Activated CD4-positive, alpha-beta T cell treated with anti-CD3 and anti-CD28 coated beads, Interleukin-2, amount 10 ng/mL, durations not matched to agents 24 days and 14 days (primary cell): ENCODE measurements around the gene ASPSCR1. TPM values are rescaled to one million over a fixed set of nuclear protein-coding genes. Genes with fewer than 3 reads are reported as not detected.

Source experiments
- DNase-seq: peaks from one replicate; pipeline ENCODE4 v3.0.0; 2022
- H3K27ac Mint-ChIP-seq: one replicate; pipeline ENCODE4 v1.8.0; 2022; ENCODE audit warnings: mild to moderate bottlenecking, mixed read lengths
- H3K27me3 Mint-ChIP-seq: one replicate; pipeline ENCODE4 v1.8.0; 2022; ENCODE audit warnings: mixed read lengths
- H3K36me3 Mint-ChIP-seq: one replicate; pipeline ENCODE4 v1.8.0; 2022; ENCODE audit warnings: low read depth, mild to moderate bottlenecking, mixed read lengths
- H3K4me1 Mint-ChIP-seq: one replicate; pipeline ENCODE4 v1.8.0; 2021; ENCODE audit warnings: mixed read lengths
- H3K4me3 Mint-ChIP-seq: one replicate; pipeline ENCODE4 v1.8.0; 2022; ENCODE audit warnings: mild to moderate bottlenecking, moderate library complexity, mixed read lengths
- H3K9me3 Mint-ChIP-seq: one replicate; pipeline ENCODE4 v1.8.0; 2021; ENCODE audit warnings: mixed read lengths
- intact Hi-C: fragments of 100-400 bp; cut with micrococcal nuclease; formaldehyde crosslinking; loops from one replicate; pipeline ENCODE4 v1.15.1; 2023
- total RNA-seq: library from RNA; stranded (reverse); gene quantifications from 2 replicates; pipeline ENCODE4 v1.2.3, GENCODE V29; 2022

ASPSCR1 gene
- total RNA-seq, 1 donor from 2014 or later = 35.1 TPM

GRCh38 chr17:81991684-81992305 lies 14.4 kb downstream of the ASPSCR1 start:
- Mint-ChIP-seq H3K27ac (no peak overlapping the region), H3K9me3 (no peaks in the 10 kb centered on the region), H3K4me3 (no peak overlapping the region), H3K4me1 (peaks cover 1% of the 10 kb centered on the region), H3K27me3 (no peaks in the 10 kb centered on the region), H3K36me3 (peaks cover 4% of the 10 kb centered on the region)
- no peak for DNase-seq
- intact Hi-C loops = no loop called here

DNA sequence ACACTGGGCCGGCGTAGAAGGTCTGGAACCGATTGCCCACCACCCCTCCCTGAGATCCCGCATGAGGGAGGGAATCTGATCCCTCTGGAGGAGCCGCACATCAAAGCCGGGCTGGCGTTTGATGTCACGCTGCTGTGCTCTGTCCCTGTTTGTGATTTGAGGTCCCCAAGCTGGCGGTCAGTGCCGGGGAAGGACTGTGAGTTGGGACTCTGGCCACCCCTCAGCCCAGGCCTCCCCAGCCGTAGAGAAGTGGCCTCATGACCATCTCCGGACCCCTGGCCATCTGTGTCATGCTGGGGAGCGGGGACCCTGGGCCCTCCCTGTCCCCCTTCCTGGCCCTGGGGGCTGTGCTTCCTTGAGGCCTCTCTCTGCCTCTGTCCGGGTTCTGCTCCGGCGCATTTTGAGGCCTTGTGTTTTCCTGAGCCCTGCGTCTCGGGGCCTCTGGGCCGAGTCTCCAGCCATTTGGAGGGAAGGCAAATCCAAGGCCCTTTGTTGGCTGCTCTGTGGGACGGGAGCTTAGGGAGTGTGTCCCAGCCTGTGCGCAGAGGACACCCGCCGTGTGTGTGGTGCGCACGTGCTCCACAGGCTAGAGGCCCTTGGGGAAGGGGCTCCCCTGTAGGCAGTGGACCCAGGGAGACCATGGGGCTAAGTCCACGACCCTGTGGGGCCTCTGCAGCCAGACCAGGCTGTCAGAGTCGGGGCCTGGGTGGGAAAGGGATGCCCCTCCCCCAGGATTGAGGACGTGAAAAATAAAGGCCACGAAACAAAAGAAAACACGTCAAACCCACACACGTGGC lies 15.1 kb downstream of the ASPSCR1 start:
- H3K4me1 Mint-ChIP-seq = no peaks in the 10 kb centered on the region
- intact Hi-C loops = no loop called here
- H3K36me3 Mint-ChIP-seq = peaks cover 4% of the 10 kb centered on the region
- no peak overlapping the region for H3K4me3 Mint-ChIP-seq
- no peaks in the 10 kb centered on the region for H3K9me3 Mint-ChIP-seq
- DNase-seq = no peak
- H3K27ac Mint-ChIP-seq = no peak overlapping the region
- no peaks in the 10 kb centered on the region for H3K27me3 Mint-ChIP-seq

GRCh38 chr17:81993729-81994592 lies 16.5 kb downstream of the ASPSCR1 start:
- Mint-ChIP-seq H3K4me3 (no peak overlapping the region), H3K27ac (no peak overlapping the region), H3K36me3 (peaks cover 6% of the 10 kb centered on the region), H3K9me3 (no peaks in the 10 kb centered on the region), H3K27me3 (no peaks in the 10 kb centered on the region), H3K4me1 (no peaks in the 10 kb centered on the region)
- intact Hi-C loops = no loop called here
- no peak for DNase-seq

DNA sequence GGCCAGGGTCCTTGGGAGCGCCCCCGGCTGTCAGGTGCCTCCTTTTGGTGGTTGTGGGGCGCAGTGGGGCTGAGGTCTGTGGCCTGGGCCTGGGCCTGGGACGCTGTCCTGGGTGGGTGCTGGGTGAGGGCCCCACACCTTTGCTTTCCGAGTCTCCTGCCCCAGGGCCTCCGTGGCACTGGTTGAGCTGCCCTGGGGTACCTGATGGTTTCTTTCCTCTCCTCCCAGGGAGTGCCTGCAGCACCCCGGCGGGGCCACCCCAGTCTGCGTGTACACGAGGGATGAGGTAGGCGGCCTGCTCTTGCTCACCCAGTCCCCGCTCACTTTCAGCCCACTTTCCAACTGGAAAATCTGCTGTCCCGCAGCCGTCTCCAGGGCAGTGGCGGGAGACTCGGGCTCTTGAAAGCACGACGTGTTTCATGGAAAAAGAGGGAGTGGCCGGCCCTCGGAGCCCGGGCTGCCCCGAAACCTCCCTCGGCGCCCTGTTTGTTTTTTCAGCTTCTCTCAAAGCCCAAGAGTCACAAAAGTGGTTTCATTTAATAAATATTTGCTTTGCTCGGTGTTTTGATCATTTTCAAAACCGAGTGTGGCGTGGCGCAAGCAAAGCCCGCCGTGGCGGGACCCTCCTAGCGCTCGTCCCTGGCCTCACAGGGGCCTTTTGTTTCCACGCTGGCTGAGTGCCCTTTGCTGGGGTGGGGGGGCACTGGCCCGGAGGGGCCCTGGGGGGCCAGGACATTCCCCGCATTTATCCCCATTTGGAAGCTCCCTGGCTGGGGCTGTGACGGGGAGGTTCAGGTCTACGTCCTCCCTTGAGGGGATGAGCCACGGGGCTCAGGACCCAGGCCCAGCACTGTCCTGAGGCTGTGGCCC lies 17.4 kb downstream of the ASPSCR1 start:
- no peak for DNase-seq
- H3K4me3 Mint-ChIP-seq = no peak overlapping the region
- H3K36me3 Mint-ChIP-seq = peaks cover 6% of the 10 kb centered on the region
- intact Hi-C loops = no loop called here
- H3K9me3 Mint-ChIP-seq = no peaks in the 10 kb centered on the region
- H3K4me1 Mint-ChIP-seq = no peaks in the 10 kb centered on the region
- no peak overlapping the region for H3K27ac Mint-ChIP-seq
- no peaks in the 10 kb centered on the region for H3K27me3 Mint-ChIP-seq

- intact Hi-C loops = no loop called here
- DNase-seq = no peak
- no peaks in the 10 kb centered on the region for H3K27me3 Mint-ChIP-seq
- no peak overlapping the region for H3K4me3 Mint-ChIP-seq
- no peak overlapping the region for H3K27ac Mint-ChIP-seq
- no peaks in the 10 kb centered on the region for H3K9me3 Mint-ChIP-seq
- peaks cover 3% of the 10 kb centered on the region for H3K36me3 Mint-ChIP-seq
- no peaks in the 10 kb centered on the region for H3K4me1 Mint-ChIP-seq
Measured at GRCh38 chr17:81995463-81996231, 18.2 kb downstream of the ASPSCR1 start.

DNA sequence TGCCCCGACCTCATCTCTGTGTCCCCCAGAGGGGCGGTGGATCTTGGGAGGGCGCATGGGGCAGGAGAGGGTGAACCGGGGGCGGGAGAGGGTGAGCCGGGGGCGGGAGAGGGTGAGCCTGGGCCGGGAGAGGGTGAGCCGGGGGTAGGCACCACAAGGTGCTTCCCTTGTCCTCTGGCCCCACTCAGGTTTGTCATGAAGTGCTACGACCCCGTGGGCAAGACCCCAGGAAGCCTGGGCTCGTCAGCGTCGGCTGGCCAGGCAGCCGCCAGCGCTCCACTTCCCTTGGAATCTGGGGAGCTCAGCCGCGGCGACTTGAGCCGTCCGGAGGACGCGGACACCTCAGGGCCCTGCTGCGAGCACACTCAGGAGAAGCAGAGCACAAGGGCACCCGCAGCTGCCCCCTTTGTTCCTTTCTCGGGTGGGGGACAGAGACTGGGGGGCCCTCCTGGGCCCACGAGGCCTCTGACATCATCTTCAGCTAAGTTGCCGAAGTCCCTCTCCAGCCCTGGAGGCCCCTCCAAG lies 18.9 kb downstream of the ASPSCR1 start:
- no peak for DNase-seq
- Mint-ChIP-seq H3K27ac (no peak overlapping the region), H3K9me3 (no peaks in the 10 kb centered on the region), H3K36me3 (peaks cover 2% of the 10 kb centered on the region), H3K27me3 (no peaks in the 10 kb centered on the region), H3K4me1 (no peaks in the 10 kb centered on the region), H3K4me3 (no peak overlapping the region)
- intact Hi-C loops = no loop called here

DNA sequence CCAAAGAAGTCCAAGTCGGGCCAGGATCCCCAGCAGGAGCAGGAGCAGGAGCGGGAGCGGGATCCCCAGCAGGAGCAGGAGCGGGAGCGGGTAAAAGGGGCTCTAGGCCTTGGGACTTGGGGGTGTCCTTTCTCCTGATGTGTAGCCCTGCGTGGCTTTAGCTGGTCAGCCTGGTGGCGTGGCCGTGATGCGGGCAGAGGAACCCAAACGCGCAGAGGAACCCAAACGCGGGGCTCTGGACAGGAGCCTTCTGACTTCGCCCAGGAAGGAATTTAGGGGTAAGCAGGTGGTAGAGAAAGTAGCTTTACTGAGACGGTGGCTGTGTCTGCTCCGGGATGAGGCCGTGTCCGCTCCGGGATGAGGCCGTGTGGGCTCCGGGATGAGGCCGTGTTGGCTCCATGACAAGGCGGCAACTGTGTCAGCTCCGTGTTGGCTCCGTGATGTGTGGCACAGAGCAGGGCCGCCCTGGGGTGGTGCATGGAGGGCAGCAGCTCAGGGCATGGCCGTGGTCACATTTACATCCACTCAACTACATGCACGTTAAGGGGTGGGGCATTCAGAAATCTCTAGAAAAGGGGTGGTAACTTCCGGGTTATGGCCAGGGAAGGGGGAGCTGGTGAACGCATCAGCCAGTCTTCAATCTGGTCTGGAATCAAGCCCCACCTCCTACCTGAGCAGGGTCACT lies 19.5 kb downstream of the ASPSCR1 start:
- DNase-seq = no peak
- H3K27me3 Mint-ChIP-seq = no peaks in the 10 kb centered on the region
- H3K9me3 Mint-ChIP-seq = no peaks in the 10 kb centered on the region
- intact Hi-C loops = no loop called here
- H3K4me3 Mint-ChIP-seq = no peak overlapping the region
- peaks cover 2% of the 10 kb centered on the region for H3K36me3 Mint-ChIP-seq
- H3K27ac Mint-ChIP-seq = no peak overlapping the region
- no peaks in the 10 kb centered on the region for H3K4me1 Mint-ChIP-seq

- H3K4me1 Mint-ChIP-seq = no peaks in the 10 kb centered on the region
Measured at GRCh38 chr17:81998212-81998611, 20.8 kb downstream of the ASPSCR1 start.

GRCh38 chr17:81998691-81999438 lies 21.4 kb downstream of the ASPSCR1 start:
- intact Hi-C loops = no loop called here
- no peaks in the 10 kb centered on the region for H3K27me3 Mint-ChIP-seq
- H3K27ac Mint-ChIP-seq = no peak overlapping the region

More at GRCh38 chr17:81998212-81998611, 20.8 kb downstream of the ASPSCR1 start:
- Mint-ChIP-seq H3K4me3 (no peak overlapping the region), H3K27me3 (no peaks in the 10 kb centered on the region), H3K9me3 (no peaks in the 10 kb centered on the region), H3K27ac (no peak overlapping the region), H3K36me3 (peaks cover 2% of the 10 kb centered on the region)
- intact Hi-C loops = no loop called here
- no peak for DNase-seq

GRCh38 chr17:81999587-81999975 lies 22.2 kb downstream of the ASPSCR1 start:
- no peak overlapping the region for H3K4me3 Mint-ChIP-seq
- intact Hi-C loops = no loop called here
- no peaks in the 10 kb centered on the region for H3K9me3 Mint-ChIP-seq

More at GRCh38 chr17:81998691-81999438, 21.4 kb downstream of the ASPSCR1 start:
- Mint-ChIP-seq H3K4me1 (no peaks in the 10 kb centered on the region), H3K4me3 (no peak overlapping the region), H3K36me3 (peaks cover 2% of the 10 kb centered on the region), H3K9me3 (no peaks in the 10 kb centered on the region)
- no peak for DNase-seq

DNA sequence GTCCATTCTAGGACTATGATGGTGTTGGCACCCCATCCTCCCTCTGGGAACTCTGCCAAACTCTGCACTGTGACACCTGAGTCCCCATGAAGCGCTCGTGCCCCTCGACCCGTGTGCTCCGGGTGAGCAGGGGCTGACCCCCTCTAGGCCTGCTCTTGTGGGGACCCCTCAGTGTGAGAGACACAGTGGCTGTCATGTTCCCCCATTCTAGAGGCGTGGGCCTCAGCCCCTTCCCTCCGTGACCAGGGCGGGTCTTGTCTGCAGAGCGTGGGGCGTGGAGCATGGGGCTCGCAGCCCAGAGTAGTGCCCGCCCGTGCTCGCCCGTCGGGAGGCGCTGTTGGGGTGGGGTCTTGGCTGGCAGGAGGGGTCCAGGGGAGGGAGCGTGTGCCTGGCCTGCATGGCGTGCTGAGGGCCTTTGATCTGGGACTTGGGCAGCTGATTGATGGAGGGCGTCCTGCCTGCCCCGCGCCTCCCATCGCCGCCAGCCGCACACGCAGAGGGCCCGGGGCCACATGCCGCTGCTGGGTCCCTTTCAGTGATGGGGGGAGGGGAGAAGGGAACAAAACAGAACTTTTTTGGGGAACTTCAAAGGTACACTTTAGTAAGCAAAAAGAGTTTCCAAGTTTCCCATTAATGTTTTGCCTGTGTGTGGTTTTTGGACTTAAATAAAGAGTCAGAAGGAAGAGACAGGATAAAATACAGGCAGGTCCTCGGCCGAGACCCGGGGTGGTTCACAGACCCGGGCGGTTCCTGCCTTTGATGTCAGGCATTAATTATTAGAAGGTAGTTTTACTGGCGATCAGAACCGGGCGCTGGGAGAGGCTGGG lies 22.8 kb downstream of the ASPSCR1 start:
- Mint-ChIP-seq H3K4me3 (no peak overlapping the region), H3K4me1 (no peaks in the 10 kb centered on the region), H3K36me3 (peaks cover 2% of the 10 kb centered on the region), H3K27ac (no peak overlapping the region), H3K27me3 (no peaks in the 10 kb centered on the region), H3K9me3 (no peaks in the 10 kb centered on the region)
- DNase-seq = no peak
- intact Hi-C loops = no loop called here

More at GRCh38 chr17:81999587-81999975, 22.2 kb downstream of the ASPSCR1 start:
- peaks cover 2% of the 10 kb centered on the region for H3K36me3 Mint-ChIP-seq
- no peaks in the 10 kb centered on the region for H3K27me3 Mint-ChIP-seq
- DNase-seq = no peak
- no peak overlapping the region for H3K27ac Mint-ChIP-seq
- no peaks in the 10 kb centered on the region for H3K4me1 Mint-ChIP-seq
